ENCODE data around the gene MEG3. TPM values are rescaled to one million over a fixed set of nuclear protein-coding genes. Genes with fewer than 3 reads are reported as not detected.

MEG3 gene
- total and polyA plus RNA-seq, 2 of the 4 experiments (the other 2 are of a cell fraction): 31.5 to 556 TPM

DNA sequence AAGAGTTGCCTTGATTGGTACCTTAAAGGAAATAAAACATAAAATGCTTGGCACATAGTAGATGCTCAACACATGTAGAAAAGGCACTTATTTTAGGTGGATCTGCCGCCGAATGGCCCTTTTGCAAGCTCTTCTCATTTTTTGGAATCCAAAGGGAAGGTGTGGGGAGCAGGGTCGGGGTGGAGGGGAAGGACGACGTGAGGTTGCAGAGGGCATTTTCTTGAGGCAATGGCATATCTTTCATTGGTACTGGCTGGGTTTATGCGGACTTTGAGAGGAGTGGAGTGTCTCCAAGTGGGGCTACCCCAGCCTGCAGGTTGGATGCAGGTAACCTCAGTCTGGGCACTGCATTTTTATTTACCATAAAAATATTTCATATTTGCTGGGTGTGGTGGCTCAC is 69.5 kb downstream of the MEG3 start:
- no peak overlapping the region for H2AK9ac ChIP-seq (replicated peaks; ENCODE audit: low read depth, low read length, poor library complexity)
- no TSS peak for BruUV-seq (replicated peaks)
- no peak for DNase-seq
- H3K27me3 ChIP-seq (ENCODE audit: control insufficient read depth, insufficient read depth, low read length): peaks cover 6% of the 10 kb centered on the region; the same call in 1 of the 2 replicates
- no peak overlapping the region for H3K4me2 ChIP-seq (ENCODE audit: low read depth, low read length)
- no peak overlapping the region for H2BK5ac ChIP-seq (ENCODE audit: low read depth, low read length, poor library complexity, severe bottlenecking)
- peaks cover 33% of the 10 kb centered on the region for H4K20me1 ChIP-seq (ENCODE audit: insufficient read depth, low read length)
- H3K4ac ChIP-seq (ENCODE audit: low read depth, low read length): no peak overlapping the region
- H2BK20ac ChIP-seq (ENCODE audit: low read depth, low read length): no peak overlapping the region
- no peaks in the 10 kb centered on the region for H3K9me3 ChIP-seq (ENCODE audit: control insufficient read depth, insufficient read depth, low read length)
- intact Hi-C loops (cut with micrococcal nuclease): no loop called here
- POLR2A ChIA-PET (ENCODE audit: unreplicated experiment): interaction anchor here (0.6 kb wide), 1 partner anchor 601 kb away, joined by 3 read pairs; no protein-coding TSS in a partner anchor
- no peak overlapping the region for H3K9ac ChIP-seq (ENCODE audit: low read depth, low read length)
- no peak overlapping the region for H3K23ac ChIP-seq (ENCODE audit: low read depth, low read length)
- no peak overlapping the region for H2AK5ac ChIP-seq (ENCODE audit: low read depth, low read length)
- no peaks in the 10 kb centered on the region for H3K9me1 ChIP-seq (ENCODE audit: insufficient read depth, low read length)
- H3K27ac ChIP-seq (ENCODE audit: insufficient read depth, low read length): no peak overlapping the region
- no peak overlapping the region for H3K14ac ChIP-seq (replicated peaks; ENCODE audit: low read depth, low read length)
- TF ChIP-seq MAZ (IDR thresholded peaks at IDR 0.05; ENCODE audit: borderline replicate concordance, low read depth, low read length): no peak
- TF ChIP-seq, protein P1, sequence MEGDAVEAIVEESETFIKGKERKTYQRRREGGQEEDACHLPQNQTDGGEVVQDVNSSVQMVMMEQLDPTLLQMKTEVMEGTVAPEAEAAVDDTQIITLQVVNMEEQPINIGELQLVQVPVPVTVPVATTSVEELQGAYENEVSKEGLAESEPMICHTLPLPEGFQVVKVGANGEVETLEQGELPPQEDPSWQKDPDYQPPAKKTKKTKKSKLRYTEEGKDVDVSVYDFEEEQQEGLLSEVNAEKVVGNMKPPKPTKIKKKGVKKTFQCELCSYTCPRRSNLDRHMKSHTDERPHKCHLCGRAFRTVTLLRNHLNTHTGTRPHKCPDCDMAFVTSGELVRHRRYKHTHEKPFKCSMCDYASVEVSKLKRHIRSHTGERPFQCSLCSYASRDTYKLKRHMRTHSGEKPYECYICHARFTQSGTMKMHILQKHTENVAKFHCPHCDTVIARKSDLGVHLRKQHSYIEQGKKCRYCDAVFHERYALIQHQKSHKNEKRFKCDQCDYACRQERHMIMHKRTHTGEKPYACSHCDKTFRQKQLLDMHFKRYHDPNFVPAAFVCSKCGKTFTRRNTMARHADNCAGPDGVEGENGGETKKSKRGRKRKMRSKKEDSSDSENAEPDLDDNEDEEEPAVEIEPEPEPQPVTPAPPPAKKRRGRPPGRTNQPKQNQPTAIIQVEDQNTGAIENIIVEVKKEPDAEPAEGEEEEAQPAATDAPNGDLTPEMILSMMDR (conservative IDR thresholded peaks at IDR 0.05; ENCODE audit: low read depth, low read length): no peak
- peaks cover 69% of the 10 kb centered on the region for H3K36me3 ChIP-seq (ENCODE audit: control insufficient read depth, insufficient read depth, low read length)
- H2AFZ ChIP-seq (replicated peaks; ENCODE audit: low read length, poor library complexity): no peak overlapping the region
- H3K79me1 ChIP-seq (ENCODE audit: low read depth in 1 of 2, low read length in 2 of 2): peaks cover 7 to 35% of the 10 kb centered on the region in 2 experiments; a peak in 3 of 4 replicates
- no peak overlapping the region for H2BK120ac ChIP-seq (ENCODE audit: low read depth, low read length)
- H3K4me1 ChIP-seq (ENCODE audit: control insufficient read depth, insufficient read depth, low read length): no peaks in the 10 kb centered on the region; the same call in 1 of the 2 replicates
- no peak overlapping the region for H3K4me3 ChIP-seq (ENCODE audit: insufficient read depth, low read depth, low read length)
- ATAC-seq (ENCODE audit: low read depth): no peak
- CTCF ChIA-PET: no interaction called here
- H4K8ac ChIP-seq (ENCODE audit: low read depth in 2 of 2, low read length in 2 of 2): no peak overlapping the region
- WGBS, 2 experiments (ENCODE audit: extremely low coverage in 2 of 2, insufficient read length in 1 of 2): 92% methylated on average over 2 of the region's 6 CpGs; no CpG with 5 or more reads in 1 of the 2 experiments
- no peak overlapping the region for H4K91ac ChIP-seq (ENCODE audit: insufficient read depth, low read depth, low read length)
- no peak overlapping the region for H3K18ac ChIP-seq (ENCODE audit: low read depth, low read length)
- H4K5ac ChIP-seq (ENCODE audit: low read depth, low read length): no peak overlapping the region
- in situ Hi-C loops (cut with MboI; ENCODE audit: low sequenced_read_pairs): no loop called here
- dilution Hi-C loops (cut with HindIII; ENCODE audit: low sequenced_read_pairs, unreplicated experiment): no loop called here
- no peak overlapping the region for H2BK15ac ChIP-seq (ENCODE audit: low read depth, low read length)
- H3K56ac ChIP-seq (ENCODE audit: extremely low read depth, insufficient read depth, low read length): no peak overlapping the region
